Lower leg skin (tissue), 4 donors: ENCODE results near the gene CIAPIN1. TPM values are rescaled to one million over a fixed set of nuclear protein-coding genes. Genes with fewer than 3 reads are reported as not detected.
"Not testable (repeated sequence)": the region's sequence is repeated elsewhere in the genome, so short reads cannot be mapped to it uniquely, and the experiment has no call there.

Experiments
- DNase-seq, 2 donors: peaks; one replicate each; pipeline ENCODE4 v3.0.0-alpha.2; 2019; ENCODE audit warnings: low spot score in 2 of 2
- H3K4me3 ChIP-seq: fragments of 200-600 bp; sonication (generic); 2 replicates; pipeline ENCODE4 v1.5.1; 2017; ENCODE audit warnings: mild to moderate bottlenecking, low read depth; ENCODE audit not compliant: poor library complexity, severe bottlenecking
- CTCF ChIP-seq, 3 donors: fragments of 450-650 bp; IDR thresholded peaks; one replicate each; pipeline ENCODE4 v1.5.1; 2016; ENCODE audit warnings: antibody characterized with exemption in 3 of 3, mild to moderate bottlenecking in 3 of 3, moderate library complexity in 2 of 3
- POLR2A ChIP-seq, 2 donors: fragments of 450-650 bp; IDR thresholded peaks; one replicate each; pipeline ENCODE4 v1.6.1; 2016 to 2017; ENCODE audit warnings: antibody characterized with exemption in 2 of 2, mild to moderate bottlenecking in 1 of 2, moderate library complexity in 1 of 2
- WGBS, 2 donors: methylation state at CpG; one replicate each; pipeline ENCODE4 v1.1.5; 2018; 5-methylcytosine and 5-hydroxymethylcytosine counted together
- intact Hi-C: fragments of 100-400 bp; cut with DNase I; formaldehyde crosslinking; loops from one replicate; pipeline ENCODE4 v1.15.0; 2023; ENCODE audit warnings: low total_unique reads
- total RNA-seq, 4 donors: library from RNA; depleted of rRNA; stranded (reverse); fragments of >200 nt; gene quantifications; one replicate each; pipeline ENCODE4 v1.1.0, GENCODE V29; 2016

Gene CIAPIN1
- total RNA-seq, 4 donors from 2014 or later: 20.9 to 40.8 (median 30.7) TPM

- 70 to 74% methylated on average over 17 of the region's 17 CpGs for WGBS, 2 donors
- no peak within 1 kb of the TSS for H3K4me3 ChIP-seq
- no peak for DNase-seq
- TF ChIP-seq CTCF (IDR thresholded peaks at IDR 0.05) (no peak), POLR2A (IDR thresholded peaks at IDR 0.05) (no peak)
- intact Hi-C loops: no loop called here
Measured at GRCh38 chr16:57403965-57404817, 43.0 kb downstream of the CIAPIN1 start, which contains the start of gene CCL17. Gene CCL17 (plus strand): TSS chr16:57404767. CDS start chr16:57413933, 9,166 bp downstream.

- intact Hi-C loops: no loop called here
- 56% methylated on average over 5 to 7 of the region's 7 CpGs for WGBS, 2 donors
Measured at GRCh38 chr16:57401943-57402640, 45.1 kb downstream of the CIAPIN1 start.

GRCh38 chr16:57397493-57397892, 49.7 kb downstream of the CIAPIN1 start:
- intact Hi-C loops, DNase-seq, H3K4me3 ChIP-seq: not testable (repeated sequence)
- 85 to 86% methylated on average over 4 of the region's 4 CpGs for WGBS, 2 donors

More at GRCh38 chr16:57401943-57402640, 45.1 kb downstream of the CIAPIN1 start:
- no peak for TF ChIP-seq POLR2A (IDR thresholded peaks at IDR 0.05)
- TF ChIP-seq CTCF (IDR thresholded peaks at IDR 0.05): no peak
- H3K4me3 ChIP-seq: no peak overlapping the region
- no peak for DNase-seq

GRCh38 chr16:57396786-57397185, 50.4 kb downstream of the CIAPIN1 start:
- intact Hi-C loops: no loop called here
- 89 to 93% methylated on average over 4 of the region's 4 CpGs for WGBS, 2 donors
- H3K4me3 ChIP-seq: no peak overlapping the region
- TF ChIP-seq POLR2A (IDR thresholded peaks at IDR 0.05): no peak
- TF ChIP-seq CTCF (IDR thresholded peaks at IDR 0.05): no peak
- DNase-seq: no peak

GRCh38 chr16:57395026-57395425, 52.2 kb downstream of the CIAPIN1 start:
- 90 to 92% methylated on average over 5 of the region's 5 CpGs for WGBS, 2 donors
- intact Hi-C loops: no loop called here
- no peak for DNase-seq
- no peak overlapping the region for H3K4me3 ChIP-seq
- no peak for TF ChIP-seq CTCF (IDR thresholded peaks at IDR 0.05)
- no peak for TF ChIP-seq POLR2A (IDR thresholded peaks at IDR 0.05)

GRCh38 chr16:57394444-57394843, 52.7 kb downstream of the CIAPIN1 start:
- peak in 1 of 2 donors; percentile 54 for DNase-seq
- intact Hi-C loops: no loop called here
- 28 to 33% methylated on average over 7 of the region's 7 CpGs for WGBS, 2 donors
- H3K4me3 ChIP-seq: no peak overlapping the region
- TF ChIP-seq POLR2A (IDR thresholded peaks at IDR 0.05) (no peak), CTCF (IDR thresholded peaks at IDR 0.05) (no peak)
